Activated CD8-positive, alpha-beta memory T cell treated with anti-CD3 and anti-CD28 coated beads for 36 hours (primary cell): Measurements from ENCODE around the gene PCDHGA5. TPM values are rescaled to one million over a fixed set of nuclear protein-coding genes. Genes with fewer than 3 reads are reported as not detected.
"Not testable (repeated sequence)": the region's sequence is repeated elsewhere in the genome, so short reads cannot be mapped to it uniquely, and the experiment has no call there.

ENCODE experiments used
- CTCF ChIA-PET: fragments of 350-600 bp; sonication (Branson Sonifier 250); formaldehyde crosslinking; loops from one replicate; lab custom pipeline; 2021; ENCODE audit warnings: antibody characterized with exemption; lab: Charles Lee
- POLR2A ChIA-PET: fragments of 350-600 bp; sonication (Branson Sonifier 250); formaldehyde crosslinking; loops from one replicate; lab custom pipeline; 2021; ENCODE audit warnings: antibody characterized with exemption; lab: Charles Lee
- total RNA-seq, 2 experiments: library from RNA; stranded (reverse); gene quantifications; one replicate each; pipeline ENCODE4 v1.2.3, GENCODE V29; 2021

Gene PCDHGA5
- total RNA-seq, 2 experiments from 2014 or later: 0.06 to 0.13 TPM

DNA sequence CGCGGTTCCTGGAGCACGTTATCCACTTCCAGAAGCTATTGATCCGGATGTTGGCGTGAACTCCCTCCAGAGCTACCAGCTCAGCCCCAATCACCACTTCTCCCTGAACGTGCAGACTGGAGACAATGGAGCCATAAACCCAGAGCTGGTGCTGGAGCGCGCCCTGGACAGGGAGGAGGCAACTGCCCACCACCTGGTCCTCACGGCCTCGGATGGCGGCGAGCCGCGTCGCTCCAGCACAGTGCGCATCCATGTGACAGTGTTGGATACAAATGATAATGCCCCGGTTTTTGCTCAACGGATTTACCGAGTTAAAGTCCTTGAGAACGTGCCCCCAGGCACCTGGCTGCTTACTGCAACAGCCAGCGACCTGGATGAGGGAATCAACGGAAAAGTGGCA lies 39.4 kb downstream of the PCDHGA5 start:
- CTCF ChIA-PET: interaction anchor here (1.1 kb wide), 1 partner anchor 13 kb away, joined by 4 read pairs; no protein-coding TSS in a partner anchor

GRCh38 chr5:141407790-141408505 lies 44.0 kb downstream of the PCDHGA5 start, which contains the start of gene PCDHGB6:
Gene PCDHGB6 (plus strand): TSS chr5:141408021. CDS start chr5:141408203, 182 bp downstream.
- CTCF ChIA-PET: interaction anchor here (1.4 kb wide), 1 partner anchor 150 kb away, joined by 4 read pairs; no protein-coding TSS in a partner anchor
- POLR2A ChIA-PET: not testable (repeated sequence)

More for the DNA sequence above, 39.4 kb downstream of the PCDHGA5 start:
- POLR2A ChIA-PET: no interaction called here

- POLR2A ChIA-PET: interaction anchor here (0.7 kb wide), 1 partner anchor 89 kb away, joined by 8 read pairs; the partner anchor contains the start of gene TAF7
- CTCF ChIA-PET: no interaction called here
These were observed 45.8 kb downstream of the PCDHGA5 start for GRCh38 chr5:141409598-141410306.

DNA sequence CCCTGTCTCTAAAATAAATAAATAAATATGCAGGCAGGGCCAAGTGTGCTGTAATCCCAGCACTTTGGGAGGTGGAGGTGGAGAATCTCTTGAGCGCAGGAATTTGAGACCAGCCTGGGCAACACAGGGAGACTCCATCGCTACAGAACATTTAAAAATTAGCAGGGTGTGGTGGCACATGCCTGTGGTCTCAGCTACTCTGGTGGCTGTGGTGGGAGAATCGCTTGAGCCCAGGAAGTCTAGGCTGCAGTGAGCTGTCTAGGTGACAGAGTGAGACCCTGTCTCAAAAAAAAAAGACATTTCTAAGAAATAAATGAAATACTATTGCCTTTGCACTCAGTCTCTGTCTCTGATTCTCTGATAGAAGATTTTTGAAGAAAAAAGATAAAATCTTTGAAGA lies 47.6 kb downstream of the PCDHGA5 start:
- ChIA-PET POLR2A (no interaction called here), CTCF (no interaction called here)

- POLR2A ChIA-PET: no interaction called here
- CTCF ChIA-PET: interaction anchor here (0.8 to 1.8 kb wide), 11 partner anchors 9 to 146 kb away, joined by 3 to 9 read pairs (median 5); partner anchors contain the start of genes PCDHGA12 and TAF7
These were observed 49.0 kb downstream of the PCDHGA5 start, which contains the start of gene PCDHGA10 for GRCh38 chr5:141412854-141413539. Gene PCDHGA10 (plus strand): TSS chr5:141412987. CDS start chr5:141413176, 189 bp downstream.

DNA sequence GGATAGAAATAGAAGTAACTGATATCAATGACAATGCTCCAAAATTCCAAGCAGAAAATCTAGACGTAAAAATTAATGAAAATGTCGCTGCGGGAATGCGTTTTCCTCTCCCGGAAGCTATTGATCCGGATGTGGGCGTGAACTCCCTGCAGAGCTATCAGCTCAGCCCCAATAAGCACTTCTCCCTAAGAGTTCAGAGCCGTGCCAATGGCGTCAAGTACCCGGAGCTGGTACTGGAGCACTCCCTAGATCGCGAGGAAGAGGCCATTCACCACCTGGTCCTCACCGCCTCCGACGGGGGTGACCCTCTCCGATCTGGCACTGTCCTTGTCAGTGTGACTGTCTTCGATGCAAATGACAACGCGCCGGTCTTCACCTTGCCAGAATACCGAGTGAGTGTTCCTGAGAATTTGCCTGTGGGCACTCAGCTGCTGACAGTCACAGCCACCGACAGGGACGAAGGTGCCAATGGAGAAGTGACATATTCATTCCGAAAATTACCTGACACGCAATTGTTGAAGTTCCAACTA lies 49.6 kb downstream of the PCDHGA5 start:
- ChIA-PET POLR2A (no interaction called here), CTCF (interaction anchor here (0.8 to 1.8 kb wide), 8 partner anchors 8 to 145 kb away, joined by 3 to 9 read pairs (median 5); partner anchors contain the start of genes PCDHGA12 and TAF7)

DNA sequence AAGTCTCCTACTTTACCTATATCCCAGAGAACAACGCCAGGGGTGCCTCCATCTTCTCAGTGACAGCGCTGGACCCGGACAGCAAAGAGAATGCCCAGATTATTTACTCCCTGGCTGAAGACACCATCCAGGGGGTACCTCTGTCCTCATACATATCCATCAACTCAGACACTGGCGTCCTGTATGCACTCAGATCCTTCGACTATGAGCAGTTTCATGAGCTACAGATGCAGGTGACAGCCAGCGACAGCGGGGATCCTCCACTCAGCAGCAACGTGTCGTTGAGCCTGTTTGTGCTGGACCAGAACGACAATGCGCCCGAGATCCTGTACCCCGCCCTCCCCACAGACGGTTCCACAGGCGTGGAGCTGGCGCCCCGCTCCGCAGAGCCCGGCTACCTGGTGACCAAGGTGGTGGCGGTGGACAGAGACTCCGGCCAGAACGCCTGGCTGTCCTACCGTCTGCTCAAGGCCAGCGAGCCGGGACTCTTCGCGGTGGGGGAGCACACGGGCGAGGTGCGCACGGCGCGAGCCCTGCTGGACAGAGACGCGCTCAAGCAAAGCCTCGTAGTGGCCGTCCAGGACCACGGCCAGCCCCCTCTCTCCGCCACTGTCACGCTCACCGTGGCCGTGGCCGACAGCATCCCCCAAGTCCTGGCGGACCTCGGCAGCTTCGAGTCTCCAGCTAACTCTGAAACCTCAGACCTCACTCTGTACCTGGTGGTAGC lies 50.7 kb downstream of the PCDHGA5 start:
- POLR2A ChIA-PET: not testable (repeated sequence)
- CTCF ChIA-PET: interaction anchor here (1.8 kb wide), 1 partner anchor 16 kb away, joined by 5 read pairs; the partner anchor contains the start of gene PCDHGA12

GRCh38 chr5:141415275-141415618 lies 51.3 kb downstream of the PCDHGA5 start:
- CTCF ChIA-PET: interaction anchor here (1.5 kb wide), 1 partner anchor 99 kb away, joined by 3 read pairs; no protein-coding TSS in a partner anchor
- POLR2A ChIA-PET: not testable (repeated sequence)

Other genes with a start within 250 kb of the PCDHGA5 start
- not detected for gene PCDHB4, start 242.3 kb upstream of the PCDHGA5 start, total RNA-seq
- gene PCDHB5, start 229.0 kb upstream of the PCDHGA5 start, total RNA-seq: not detected
- gene PCDHB6, start 214.1 kb upstream of the PCDHGA5 start, total RNA-seq: not detected
- gene PCDHB7, start 191.5 kb upstream of the PCDHGA5 start, total RNA-seq: not detected
- not detected for gene PCDHB8, start 186.4 kb upstream of the PCDHGA5 start, total RNA-seq
- not detected for gene PCDHB16, start 181.8 kb upstream of the PCDHGA5 start, total RNA-seq
- gene PCDHB9, start 177.0 kb upstream of the PCDHGA5 start, total RNA-seq: not detected
- gene PCDHB10, start 171.8 kb upstream of the PCDHGA5 start, total RNA-seq: not detected
- gene PCDHB11, start 164.5 kb upstream of the PCDHGA5 start, total RNA-seq: not detected
- gene PCDHB12, start 155.4 kb upstream of the PCDHGA5 start, total RNA-seq: not detected
- gene PCDHB13, start 150.2 kb upstream of the PCDHGA5 start, total RNA-seq: not detected
- gene PCDHB14, start 140.8 kb upstream of the PCDHGA5 start, total RNA-seq: not detected
- not detected for gene PCDHB15, start 118.8 kb upstream of the PCDHGA5 start, total RNA-seq
- gene SLC25A2, start 60.1 kb upstream of the PCDHGA5 start, total RNA-seq: under 1 TPM; 0.19 to 0.21 TPM
- 10 to 100 TPM; 57.1 to 58.0 TPM for gene TAF7, start 43.4 kb upstream of the PCDHGA5 start, total RNA-seq
- under 1 TPM; 0.04 to 0.06 TPM for gene PCDHGA1, start 33.6 kb upstream of the PCDHGA5 start, total RNA-seq
- under 1 TPM in 1 of 2 experiments, not detected in 1; 0.04 TPM for gene PCDHGA2, start 25.4 kb upstream of the PCDHGA5 start, total RNA-seq
- not detected for gene PCDHGA3, start 20.3 kb upstream of the PCDHGA5 start, total RNA-seq
- not detected for gene PCDHGB1, start 14.1 kb upstream of the PCDHGA5 start, total RNA-seq
- gene PCDHGA4, start 9.1 kb upstream of the PCDHGA5 start, total RNA-seq: under 1 TPM in 1 of 2 experiments, not detected in 1; 0.15 TPM
- under 1 TPM; 0.23 to 0.25 TPM for gene PCDHGB2, start 4.2 kb upstream of the PCDHGA5 start, total RNA-seq
- under 1 TPM; 0.17 to 0.19 TPM for gene PCDHGB3, start 6.1 kb downstream of the PCDHGA5 start, total RNA-seq
- under 1 TPM; 0.06 to 0.13 TPM for gene PCDHGA6, start 9.7 kb downstream of the PCDHGA5 start, total RNA-seq
- gene PCDHGA7, start 18.6 kb downstream of the PCDHGA5 start, total RNA-seq: under 1 TPM in 1 of 2 experiments, not detected in 1; 0.06 TPM
- under 1 TPM; 0.04 to 0.06 TPM for gene PCDHGB4, start 23.5 kb downstream of the PCDHGA5 start, total RNA-seq
- gene PCDHGA8, start 28.5 kb downstream of the PCDHGA5 start, total RNA-seq: not detected
- gene PCDHGB5, start 33.8 kb downstream of the PCDHGA5 start, total RNA-seq: under 1 TPM; 0.15 to 0.19 TPM
- gene PCDHGA9, start 38.6 kb downstream of the PCDHGA5 start, total RNA-seq: not detected
- under 1 TPM; 0.04 to 0.06 TPM for gene PCDHGB6, start 43.9 kb downstream of the PCDHGA5 start, total RNA-seq
- gene PCDHGA10, start 48.8 kb downstream of the PCDHGA5 start, total RNA-seq: under 1 TPM; 0.08 to 0.11 TPM
- gene PCDHGB7, start 53.5 kb downstream of the PCDHGA5 start, total RNA-seq: not detected
- not detected for gene PCDHGA11, start 56.9 kb downstream of the PCDHGA5 start, total RNA-seq
- under 1 TPM; 0.08 to 0.10 TPM for gene PCDHGA12, start 66.3 kb downstream of the PCDHGA5 start, total RNA-seq
- under 1 TPM in 1 of 2 experiments, not detected in 1; 0.13 TPM for gene PCDHGC3, start 111.8 kb downstream of the PCDHGA5 start, total RNA-seq
- not detected for gene PCDHGC4, start 120.9 kb downstream of the PCDHGA5 start, total RNA-seq
- not detected for gene PCDHGC5, start 124.9 kb downstream of the PCDHGA5 start, total RNA-seq